HCT116 (cell line): ENCODE data around the gene COPG1.

Source experiments
- POLR2A ChIP-seq: IDR thresholded peaks from 2 replicates; pipeline ENCODE4 v1.7.0; 2011; ENCODE audit warnings: borderline replicate concordance; ENCODE audit not compliant: insufficient read depth, insufficient read length; ENCODE audit errors: extremely low read depth
- POLR2AphosphoS5 ChIP-seq: IDR thresholded peaks from 2 replicates; pipeline ENCODE4 v1.6.1; 2011; ENCODE audit warnings: mild to moderate bottlenecking, low read depth, low read length, moderate library complexity
- REST ChIP-seq: IDR thresholded peaks from 2 replicates; pipeline ENCODE4 v1.6.1; 2012; ENCODE audit warnings: low read depth
- ZNF274 ChIP-seq: fragments of 200-500 bp; sonication (Bioruptor generic); IDR thresholded peaks from 2 replicates; pipeline ENCODE4 v1.6.1; 2014; ENCODE audit warnings: mild to moderate bottlenecking, low read depth, low read length, inconsistent platforms
- TF ChIP-seq, protein P1 (sequence below), 3 experiments: fragments of 200-600 bp in 1 of 3; sonication (generic) in 1 of 3; IDR thresholded peaks in 2 of 3; conservative IDR thresholded peaks in 1 of 3; 2 replicates each; pipeline ENCODE4 v1.5.1; 2012 to 2017; ENCODE audit warnings: low read depth in 2 of 3, low read length in 2 of 3, antibody characterized with exemption in 1 of 3, borderline replicate concordance in 1 of 3, control low read depth in 1 of 3, mild to moderate bottlenecking in 1 of 3, mixed read lengths in 1 of 3, mixed run types in 1 of 3, moderate library complexity in 1 of 3; ENCODE audit not compliant: insufficient read depth in 1 of 3

GRCh38 chr3:129278439-129278965 lies 29.1 kb downstream of the COPG1 start, which contains the start of gene HMCES:
- no peak for TF ChIP-seq REST
- TF ChIP-seq, protein P1, sequence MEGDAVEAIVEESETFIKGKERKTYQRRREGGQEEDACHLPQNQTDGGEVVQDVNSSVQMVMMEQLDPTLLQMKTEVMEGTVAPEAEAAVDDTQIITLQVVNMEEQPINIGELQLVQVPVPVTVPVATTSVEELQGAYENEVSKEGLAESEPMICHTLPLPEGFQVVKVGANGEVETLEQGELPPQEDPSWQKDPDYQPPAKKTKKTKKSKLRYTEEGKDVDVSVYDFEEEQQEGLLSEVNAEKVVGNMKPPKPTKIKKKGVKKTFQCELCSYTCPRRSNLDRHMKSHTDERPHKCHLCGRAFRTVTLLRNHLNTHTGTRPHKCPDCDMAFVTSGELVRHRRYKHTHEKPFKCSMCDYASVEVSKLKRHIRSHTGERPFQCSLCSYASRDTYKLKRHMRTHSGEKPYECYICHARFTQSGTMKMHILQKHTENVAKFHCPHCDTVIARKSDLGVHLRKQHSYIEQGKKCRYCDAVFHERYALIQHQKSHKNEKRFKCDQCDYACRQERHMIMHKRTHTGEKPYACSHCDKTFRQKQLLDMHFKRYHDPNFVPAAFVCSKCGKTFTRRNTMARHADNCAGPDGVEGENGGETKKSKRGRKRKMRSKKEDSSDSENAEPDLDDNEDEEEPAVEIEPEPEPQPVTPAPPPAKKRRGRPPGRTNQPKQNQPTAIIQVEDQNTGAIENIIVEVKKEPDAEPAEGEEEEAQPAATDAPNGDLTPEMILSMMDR (IDR thresholded peaks at IDR 0.05 in 2 of 3, conservative IDR thresholded peaks at IDR 0.05 in 1 of 3; ENCODE audit: borderline replicate concordance in 1 of 3, insufficient read depth in 1 of 3, low read depth in 2 of 3, low read length in 2 of 3), result no peak
- TF ChIP-seq ZNF274, result no peak
- no peak for TF ChIP-seq POLR2A
- TF ChIP-seq POLR2AphosphoS5, result peak; percentile 76
